ENCODE measurements around the gene OR52R1.

OR52R1 gene

GRCh38 chr11:4830909-4831308 lies 26.7 kb upstream of the OR52R1 start:
- TF ChIP-seq CEBPB (IDR thresholded peaks at IDR 0.05) (no peak), FOXM1 (IDR thresholded peaks at IDR 0.05; ENCODE audit: borderline replicate concordance, low read depth) (no peak), USF1 (IDR thresholded peaks at IDR 0.05) (no peak)

- TF ChIP-seq ZBTB7A (IDR thresholded peaks at IDR 0.05; ENCODE audit: low read depth) = no peak
- no peak for TF ChIP-seq EP300 (IDR thresholded peaks at IDR 0.05; ENCODE audit: borderline replicate concordance)
- no peak for TF ChIP-seq TCF12 (IDR thresholded peaks at IDR 0.05; ENCODE audit: low read depth)
- TF ChIP-seq TAF1 (IDR thresholded peaks at IDR 0.05; ENCODE audit: low read depth) = no peak
- no peak for TF ChIP-seq USF1 (IDR thresholded peaks at IDR 0.05)
- no peak for TF ChIP-seq TEAD4 (IDR thresholded peaks at IDR 0.05)
- TF ChIP-seq EGR1 (IDR thresholded peaks at IDR 0.05) = no peak
- TF ChIP-seq YY1 (IDR thresholded peaks at IDR 0.05; ENCODE audit: low read depth) = no peak
- TF ChIP-seq REST (IDR thresholded peaks at IDR 0.05; ENCODE audit: low read depth) = no peak
- no peak for TF ChIP-seq FOXM1 (IDR thresholded peaks at IDR 0.05; ENCODE audit: borderline replicate concordance, low read depth)
- no peak for TF ChIP-seq MAX (IDR thresholded peaks at IDR 0.05)
- TF ChIP-seq CEBPB (IDR thresholded peaks at IDR 0.05) = no peak
Measured at GRCh38 chr11:4830346-4830745, 26.2 kb upstream of the OR52R1 start.

GRCh38 chr11:4826425-4826824 lies 22.2 kb upstream of the OR52R1 start:
- peak; percentile 20; the same call in 1 of the 2 replicates for TF ChIP-seq RAD21 (IDR thresholded peaks at IDR 0.05; ENCODE audit: low read depth)
- TF ChIP-seq YY1 (IDR thresholded peaks at IDR 0.05; ENCODE audit: low read depth) = no peak

GRCh38 chr11:4825132-4825531 lies 21.0 kb upstream of the OR52R1 start:
- TF ChIP-seq TCF12 (IDR thresholded peaks at IDR 0.05; ENCODE audit: low read depth) = no peak
- TF ChIP-seq TAF1 (IDR thresholded peaks at IDR 0.05; ENCODE audit: low read depth) = no peak
- no peak for TF ChIP-seq ZBTB7A (IDR thresholded peaks at IDR 0.05; ENCODE audit: low read depth)
- no peak for TF ChIP-seq RAD21 (IDR thresholded peaks at IDR 0.05; ENCODE audit: low read depth)
- TF ChIP-seq REST (IDR thresholded peaks at IDR 0.05; ENCODE audit: low read depth) = no peak
- no peak for TF ChIP-seq EP300 (IDR thresholded peaks at IDR 0.05; ENCODE audit: borderline replicate concordance)
- no peak for TF ChIP-seq FOXM1 (IDR thresholded peaks at IDR 0.05; ENCODE audit: borderline replicate concordance, low read depth)
- no peak for TF ChIP-seq MAX (IDR thresholded peaks at IDR 0.05)
- no peak for TF ChIP-seq EGR1 (IDR thresholded peaks at IDR 0.05)

GRCh38 chr11:4821021-4821420 lies 16.8 kb upstream of the OR52R1 start, which contains the start of gene OR51F2:
TSS of gene OR51F2 (plus strand) at chr11:4821321. CDS start at chr11:4821422, 101 bp downstream.
- no peak for TF ChIP-seq USF1 (IDR thresholded peaks at IDR 0.05)
- TF ChIP-seq NFIC (IDR thresholded peaks at IDR 0.05) = no peak
- TF ChIP-seq TEAD4 (IDR thresholded peaks at IDR 0.05) = no peak
- TF ChIP-seq ZBTB7A (IDR thresholded peaks at IDR 0.05; ENCODE audit: low read depth) = no peak
- no peak for TF ChIP-seq REST (IDR thresholded peaks at IDR 0.05; ENCODE audit: low read depth)
- no peak for TF ChIP-seq EP300 (IDR thresholded peaks at IDR 0.05; ENCODE audit: borderline replicate concordance)
- TF ChIP-seq CREB1 (IDR thresholded peaks at IDR 0.05; ENCODE audit: low read depth) = no peak
- no peak for TF ChIP-seq FOXM1 (IDR thresholded peaks at IDR 0.05; ENCODE audit: borderline replicate concordance, low read depth)
- no peak for TF ChIP-seq TCF12 (IDR thresholded peaks at IDR 0.05; ENCODE audit: low read depth)
- TF ChIP-seq EGR1 (IDR thresholded peaks at IDR 0.05) = no peak
- no peak for TF ChIP-seq YY1 (IDR thresholded peaks at IDR 0.05; ENCODE audit: low read depth)
- TF ChIP-seq RAD21 (IDR thresholded peaks at IDR 0.05; ENCODE audit: low read depth) = no peak
- no peak for TF ChIP-seq TAF1 (IDR thresholded peaks at IDR 0.05; ENCODE audit: low read depth)
- no peak for TF ChIP-seq MAX (IDR thresholded peaks at IDR 0.05)
- no peak for TF ChIP-seq CEBPB (IDR thresholded peaks at IDR 0.05)
